NCI-H1105 (cell line): ENCODE data around the gene OLFML2A.
"Not testable (repeated sequence)": the region's sequence is repeated elsewhere in the genome, so short reads cannot be mapped to it uniquely, and the experiment has no call there.

Experiments
- DNase-seq: peaks from one replicate; lab custom pipeline; 2025; lab: John Stamatoyannopoulos, UW

Gene OLFML2A

DNA sequence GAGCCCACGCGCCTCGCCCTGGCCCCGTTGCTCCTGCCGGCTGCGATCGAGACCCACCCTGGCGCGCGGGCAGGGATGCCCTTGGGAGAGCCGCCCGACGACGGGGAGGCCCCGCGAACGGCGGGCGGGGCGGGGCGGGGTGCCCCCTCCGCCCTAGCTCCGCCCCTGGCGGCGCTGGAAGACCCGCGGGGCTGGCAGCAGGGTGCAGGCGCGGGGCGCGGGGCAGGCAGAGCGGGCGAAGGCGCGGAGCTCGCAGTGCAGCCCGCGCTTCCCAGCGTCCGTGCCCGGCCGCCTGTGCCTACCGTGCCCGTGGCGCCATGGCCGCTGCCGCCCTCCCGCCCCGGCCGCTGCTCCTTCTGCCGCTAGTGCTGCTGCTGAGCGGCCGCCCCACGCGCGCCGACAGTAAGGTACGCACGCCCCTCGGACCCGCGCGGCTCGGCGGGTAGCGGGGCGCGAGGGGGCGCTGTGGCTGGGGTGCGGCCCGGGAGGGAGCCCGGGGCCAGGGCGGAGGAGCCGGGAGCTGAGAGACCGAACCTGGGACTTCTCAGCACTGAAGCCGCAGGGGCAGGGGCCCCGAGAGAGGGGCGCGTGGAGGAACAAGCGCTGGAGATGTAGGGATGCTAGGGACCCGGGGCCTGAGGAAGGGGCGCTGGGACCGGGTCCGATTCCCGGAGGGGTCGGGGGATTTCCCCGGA lies at the start of gene OLFML2A:
TSS of gene OLFML2A (plus strand) at position 180 of the 695 bp plus-strand sequence. CDS start at position 318, 138 bp downstream.
- DNase-seq: no peak

DNA sequence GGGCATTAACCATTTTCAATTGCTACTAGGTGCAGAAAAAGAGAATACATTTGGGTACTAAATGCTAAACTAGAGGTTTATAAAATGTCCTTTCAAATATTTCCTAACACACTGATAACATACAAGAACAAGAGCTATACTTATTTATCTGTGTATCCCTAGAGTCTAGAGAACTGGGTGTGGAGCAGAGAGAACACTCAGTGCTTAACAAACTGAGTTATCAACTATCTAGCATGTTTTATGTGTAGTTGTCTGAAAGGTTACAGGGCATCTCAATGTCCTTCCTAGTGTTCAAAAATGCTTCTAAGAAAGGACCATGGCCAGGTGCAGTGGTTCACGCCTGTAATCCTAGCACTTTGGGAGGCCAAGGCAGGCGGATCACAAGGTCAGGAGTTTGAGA lies 46.2 kb upstream of the OLFML2A start:
- DNase-seq: no peak

DNA sequence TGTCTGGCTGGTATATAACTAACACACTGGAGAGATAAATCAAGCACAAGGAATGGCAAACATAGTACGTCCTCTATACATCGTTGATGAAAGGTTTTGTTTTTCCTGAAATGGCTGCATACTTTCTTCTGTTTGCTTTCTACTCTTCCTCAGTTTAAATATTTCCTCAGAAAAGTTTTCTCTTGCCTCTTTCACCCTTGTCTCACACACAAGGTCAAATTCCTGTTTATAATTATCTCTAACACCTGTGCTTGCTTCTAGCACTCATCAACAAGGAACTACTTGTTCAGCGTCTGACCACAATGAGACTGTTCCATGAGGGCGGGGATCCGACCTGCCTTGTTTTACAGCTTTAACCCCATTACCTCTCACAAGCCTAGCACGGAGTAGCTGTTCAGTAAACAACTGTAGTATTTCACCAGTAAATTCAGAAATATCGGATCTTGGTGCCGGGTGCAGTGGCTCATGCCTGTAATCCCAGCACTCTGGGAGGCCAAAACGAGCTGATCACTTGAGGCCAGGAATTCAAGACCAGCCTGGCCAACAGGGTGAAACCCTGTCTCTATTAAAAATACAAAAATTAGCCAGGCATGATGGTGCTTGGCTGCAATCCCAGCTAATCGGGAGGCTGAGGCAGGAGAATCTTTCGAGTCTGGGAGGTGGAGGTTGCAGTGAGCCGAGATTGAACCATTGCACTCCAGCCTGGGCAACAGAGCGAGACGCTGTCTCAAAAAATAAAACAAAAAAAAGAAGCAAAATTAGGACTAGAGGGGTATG lies 42.8 kb upstream of the OLFML2A start:
- DNase-seq: no peak

- DNase-seq: not testable (repeated sequence)
Observed at GRCh38 chr9:124734741-124735083, 42.2 kb upstream of the OLFML2A start.

GRCh38 chr9:124735121-124735520 lies 41.8 kb upstream of the OLFML2A start:
- DNase-seq: no peak

DNA sequence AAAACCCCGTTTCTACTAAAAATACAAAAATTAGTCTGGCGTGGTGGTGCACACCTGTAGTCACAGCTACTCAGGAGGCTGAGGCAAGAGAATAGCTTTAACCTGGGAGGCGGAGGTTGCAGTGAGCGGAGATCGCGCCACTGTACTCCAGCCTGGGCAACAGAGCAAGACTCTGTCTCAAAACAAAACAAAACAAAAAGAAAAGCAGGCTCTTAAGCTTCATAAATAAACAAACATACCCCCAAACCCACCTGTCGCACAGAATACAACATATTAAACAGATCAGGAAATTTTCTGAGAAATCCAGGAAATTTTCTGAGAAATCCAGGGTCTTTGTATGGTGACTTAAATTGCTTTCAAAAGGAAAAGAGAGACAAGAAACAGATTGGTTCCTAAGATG lies 38.9 kb upstream of the OLFML2A start:
- not testable (repeated sequence) for DNase-seq

DNA sequence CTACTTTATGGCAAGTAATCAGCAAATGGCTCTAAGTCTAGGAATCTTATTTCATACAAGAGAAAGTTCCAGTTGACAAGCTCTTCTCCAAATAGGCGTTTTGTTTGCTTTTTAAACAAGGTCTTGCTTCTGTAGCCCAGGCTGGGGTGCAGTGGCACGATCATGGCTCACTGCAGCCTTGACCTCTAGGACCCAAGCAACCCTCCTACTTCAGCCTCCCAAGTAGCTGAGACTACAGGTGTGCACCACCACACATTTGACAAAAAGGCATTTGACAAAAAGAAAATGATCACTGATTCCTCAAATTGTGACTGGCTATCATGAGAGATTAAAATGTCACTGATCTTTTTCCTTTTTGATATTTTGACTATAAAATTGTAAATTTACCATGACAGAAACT lies 37.6 kb upstream of the OLFML2A start:
- DNase-seq: no peak

DNA sequence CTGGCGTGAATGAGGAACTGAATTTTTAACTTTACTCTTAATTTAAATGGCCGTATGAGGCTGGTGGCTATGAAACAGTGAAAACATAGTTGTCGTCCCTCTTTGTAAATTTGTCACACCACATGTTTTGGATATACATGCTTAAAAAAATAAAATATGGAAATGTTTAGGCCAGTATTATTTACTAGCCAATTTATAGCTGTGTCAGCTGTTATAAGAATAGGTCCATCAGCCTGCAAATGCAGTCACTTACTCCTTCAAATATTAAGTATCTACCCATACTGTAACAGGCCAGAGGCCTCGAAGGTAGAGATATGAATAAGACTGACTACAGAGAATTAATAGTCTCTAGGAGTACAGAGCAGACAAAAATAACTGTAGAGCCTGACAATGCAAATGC lies 35.8 kb upstream of the OLFML2A start:
- no peak for DNase-seq

GRCh38 chr9:124741662-124742061 lies 35.3 kb upstream of the OLFML2A start:
- no peak for DNase-seq

DNA sequence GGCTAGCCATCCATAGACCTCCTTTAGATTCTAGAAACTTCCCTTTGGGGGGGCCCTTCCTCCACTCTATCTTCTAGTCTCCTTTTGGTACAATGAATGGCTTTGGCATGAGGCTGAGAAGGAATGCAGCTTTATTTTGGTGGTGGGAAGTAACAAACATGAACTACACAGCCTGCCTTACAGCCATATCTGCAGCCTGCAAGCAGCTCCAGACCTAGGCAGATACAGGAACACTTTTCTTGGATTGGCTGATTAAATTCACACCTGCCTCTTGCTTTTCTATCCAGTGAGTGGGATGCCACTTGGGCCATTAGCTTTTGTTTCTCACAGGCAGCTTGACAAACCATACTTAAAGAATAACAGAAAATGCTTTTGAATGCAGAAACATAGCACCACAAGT lies 34.0 kb upstream of the OLFML2A start:
- DNase-seq: no peak

- DNase-seq: no peak
Observed at GRCh38 chr9:124743686-124744348, 33.1 kb upstream of the OLFML2A start.

DNA sequence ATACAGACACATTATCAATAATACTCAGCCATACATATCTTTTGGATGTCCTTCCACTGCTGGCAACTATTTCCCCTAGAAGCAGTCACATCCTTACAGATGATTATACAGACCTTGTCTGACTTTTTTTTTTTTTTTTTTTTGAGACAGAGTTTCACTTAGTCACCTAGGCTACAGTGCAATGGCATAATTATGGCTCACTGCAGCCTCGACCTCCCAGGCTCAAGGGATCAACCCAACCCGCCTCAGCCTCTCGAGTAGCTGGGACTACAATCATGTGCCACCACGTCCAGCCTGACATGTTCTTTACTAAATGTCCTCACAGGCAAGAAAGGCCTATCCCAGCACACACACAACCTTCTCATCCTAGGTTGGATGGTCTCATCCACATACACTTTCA lies 29.9 kb upstream of the OLFML2A start:
- no peak for DNase-seq

DNA sequence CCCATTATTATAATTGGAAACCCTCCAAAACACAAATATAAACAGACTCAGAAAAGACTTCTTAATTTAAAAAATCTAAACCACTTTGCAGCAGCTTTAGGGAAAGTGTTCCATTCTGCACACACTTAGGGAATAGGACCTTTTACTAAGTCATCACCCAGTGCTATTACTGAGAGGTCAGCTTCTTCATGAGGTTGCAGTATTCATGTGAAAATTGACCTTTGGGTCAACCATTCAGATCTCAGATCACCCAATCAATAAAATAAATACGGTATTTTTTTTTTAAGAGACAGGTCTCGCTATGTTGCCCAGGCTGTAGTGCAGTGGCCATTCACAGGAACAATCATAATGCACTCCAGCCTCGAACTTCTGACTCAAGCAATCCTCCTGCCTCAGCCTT lies 27.6 kb upstream of the OLFML2A start:
- DNase-seq: no peak

DNA sequence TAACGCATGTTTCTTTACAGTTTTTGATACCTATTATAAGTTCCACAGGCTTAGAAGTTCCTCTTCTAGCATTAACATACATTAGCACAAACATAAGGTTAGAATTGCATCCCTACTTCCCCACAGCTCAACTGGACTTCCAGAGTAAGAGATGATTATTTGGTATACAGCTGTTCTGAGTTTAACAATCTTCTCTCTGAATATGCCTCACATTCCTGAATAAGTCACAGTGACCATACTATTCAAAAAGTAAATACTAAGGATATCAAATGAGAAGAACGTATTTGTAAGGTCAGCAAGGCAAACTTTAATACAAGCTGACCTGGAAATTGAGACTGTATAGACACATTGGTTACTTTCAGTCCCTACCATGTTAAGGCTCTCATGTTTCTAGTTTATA lies 27.2 kb upstream of the OLFML2A start:
- no peak for DNase-seq

DNA sequence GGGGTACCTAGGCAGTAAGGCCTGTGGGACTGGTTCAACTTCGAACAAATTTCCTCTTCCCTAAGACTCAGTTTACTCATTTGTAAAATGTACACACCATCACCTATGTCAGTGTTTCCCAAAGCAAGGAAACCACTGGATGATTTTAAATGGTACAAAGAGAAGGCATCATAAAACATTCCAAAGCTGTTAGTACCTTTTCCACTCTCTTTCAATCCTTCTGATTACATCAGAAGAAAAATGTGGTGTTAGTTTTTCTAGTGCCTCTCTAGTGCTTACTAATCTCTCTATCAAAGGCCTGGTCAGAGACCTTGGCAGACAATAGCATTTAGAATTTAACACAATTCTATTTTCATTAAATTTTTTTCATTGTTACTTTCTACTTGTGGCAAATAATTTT lies 24.0 kb upstream of the OLFML2A start:
- DNase-seq: no peak

- no peak for DNase-seq
Observed at GRCh38 chr9:124754289-124754688, 22.6 kb upstream of the OLFML2A start.

DNA sequence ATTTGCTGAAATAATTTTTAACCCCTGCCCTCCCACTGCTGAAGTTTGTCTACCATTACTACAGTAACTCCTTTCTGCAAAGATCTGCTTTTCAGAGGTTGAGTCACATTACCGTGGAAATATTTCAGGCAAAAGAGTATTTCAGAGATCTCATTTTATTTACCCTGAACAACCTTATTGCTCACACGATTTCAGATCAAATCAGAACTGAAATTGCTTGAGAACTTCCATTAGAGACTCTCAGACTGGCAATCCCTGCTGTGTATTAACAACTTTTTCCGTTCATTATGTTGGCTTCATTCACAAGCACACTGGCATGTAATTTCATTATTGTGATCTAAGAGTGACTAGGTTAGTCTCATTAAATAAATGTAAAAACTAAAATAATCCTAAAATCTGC lies 21.9 kb upstream of the OLFML2A start:
- no peak for DNase-seq

DNA sequence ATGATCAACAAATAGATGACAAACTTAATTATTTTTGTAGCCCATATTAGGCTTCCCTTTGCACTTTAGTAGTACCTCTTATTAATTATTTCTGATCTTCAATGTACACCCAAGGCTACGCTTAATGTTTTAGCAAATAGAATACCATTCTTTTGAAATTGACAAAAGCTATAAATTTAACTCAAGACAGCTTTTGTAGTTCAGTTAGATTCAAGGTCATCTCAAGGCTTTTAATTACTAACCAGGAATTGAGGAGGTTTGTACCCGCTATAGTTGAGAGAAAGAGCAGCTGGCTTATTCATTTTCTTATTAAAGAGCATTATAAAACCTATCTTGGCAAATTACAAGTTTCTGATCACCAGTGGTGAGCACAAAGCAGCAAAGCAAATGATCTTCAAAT lies 20.9 kb upstream of the OLFML2A start:
- DNase-seq: no peak

DNA sequence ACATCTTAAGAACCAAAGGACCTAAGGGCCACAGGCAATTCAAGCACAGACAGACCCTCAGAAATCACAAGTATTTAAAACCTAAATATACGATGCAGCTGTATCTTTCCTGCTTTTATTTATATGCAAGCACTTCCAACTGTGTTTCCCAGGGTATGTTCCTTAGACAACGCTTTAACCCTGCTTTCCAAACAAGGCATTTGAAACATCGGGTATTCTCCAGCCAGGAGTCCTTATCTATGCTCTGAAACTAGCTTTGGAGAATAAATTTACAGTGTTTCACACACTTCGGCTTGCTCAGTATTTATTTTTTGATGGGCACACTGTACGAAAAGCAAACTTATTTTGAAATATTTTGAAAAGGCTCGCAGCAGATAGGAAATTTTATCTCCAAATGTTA lies 19.3 kb upstream of the OLFML2A start:
- DNase-seq: no peak

GRCh38 chr9:124758061-124758460 lies 18.9 kb upstream of the OLFML2A start:
- no peak for DNase-seq

GRCh38 chr9:124758691-124759090 lies 18.2 kb upstream of the OLFML2A start:
- no peak for DNase-seq

DNA sequence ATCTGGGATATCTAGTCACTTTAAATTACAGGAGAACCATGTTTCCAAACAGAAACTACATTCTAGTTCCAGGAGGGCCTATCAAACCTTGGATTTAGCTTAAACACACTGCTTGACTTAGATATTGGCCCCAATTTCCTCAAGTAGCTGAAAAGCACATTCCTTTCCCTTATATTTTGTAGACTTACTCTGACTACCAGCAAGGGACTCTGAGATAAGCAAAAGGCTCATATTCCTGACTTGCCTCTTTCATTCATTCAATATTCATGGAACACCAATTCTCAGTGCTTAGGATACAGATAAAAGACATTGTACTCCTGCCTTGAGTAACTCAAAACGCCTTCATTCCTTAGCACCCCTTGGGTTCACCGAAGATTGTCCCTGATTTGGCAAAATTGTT lies 17.6 kb upstream of the OLFML2A start:
- DNase-seq: no peak

DNA sequence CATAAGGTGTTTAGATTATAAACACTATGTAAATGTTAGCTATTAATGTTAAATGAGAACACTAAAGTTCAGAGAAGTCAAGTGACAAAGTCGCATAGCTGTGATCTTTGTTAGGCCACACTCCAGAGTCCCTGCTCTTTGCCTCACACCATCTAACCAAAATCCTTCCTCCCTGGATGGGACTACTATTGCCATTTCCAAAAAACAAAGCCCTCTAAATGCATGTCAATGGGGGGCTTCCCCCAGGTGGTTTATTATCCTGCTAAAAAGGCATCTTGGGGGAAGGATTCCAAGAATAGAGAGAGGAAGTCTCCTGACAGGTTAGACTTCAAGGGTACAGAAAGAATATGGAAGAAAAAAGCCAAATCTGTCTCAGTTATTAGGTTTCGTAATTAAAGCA lies 16.2 kb upstream of the OLFML2A start:
- no peak for DNase-seq
